Measurements from ENCODE around the gene APBB2.

The APBB2 gene

GRCh38 chr4:40953283-40954087, 260.9 kb downstream of the APBB2 start:
- Histone ChIP-seq H4K20me1 (ENCODE audit: insufficient read depth, low read length) (no peaks in the 10 kb centered on the region), H3K4me2 (ENCODE audit: low read length) (no peak overlapping the region), H3K27ac (ENCODE audit: low read depth, low read length, poor library complexity, severe bottlenecking) (no peak overlapping the region), H3K9ac (ENCODE audit: low read length) (no peak overlapping the region), H3K4me1 (ENCODE audit: insufficient read depth, low read length, severe bottlenecking) (no peaks in the 10 kb centered on the region), H3K4me3 (ENCODE audit: low read depth, low read length, poor library complexity, severe bottlenecking) (no peak overlapping the region), H3K36me3 (ENCODE audit: insufficient read depth, low read length) (no peaks in the 10 kb centered on the region), H3K9me2 (ENCODE audit: low read depth, low read length) (no peaks in the 10 kb centered on the region), H3K9me3 (ENCODE audit: low read length) (no peaks in the 10 kb centered on the region), H2AFZ (ENCODE audit: low read length) (no peak overlapping the region), H3F3A (ENCODE audit: insufficient read depth, low read length) (no peaks in the 10 kb centered on the region), H3K79me2 (ENCODE audit: insufficient read depth, low read length) (no peaks in the 10 kb centered on the region), H3K27me3 (ENCODE audit: insufficient read depth, low read length) (peaks cover 4% of the 10 kb centered on the region; the same call in 1 of the 2 replicates)
- TF ChIP-seq EZH2 (IDR thresholded peaks at IDR 0.05; ENCODE audit: borderline replicate concordance, low read length) (no peak), CTCF (IDR thresholded peaks at IDR 0.05; ENCODE audit: low read length) (no peak)

DNA sequence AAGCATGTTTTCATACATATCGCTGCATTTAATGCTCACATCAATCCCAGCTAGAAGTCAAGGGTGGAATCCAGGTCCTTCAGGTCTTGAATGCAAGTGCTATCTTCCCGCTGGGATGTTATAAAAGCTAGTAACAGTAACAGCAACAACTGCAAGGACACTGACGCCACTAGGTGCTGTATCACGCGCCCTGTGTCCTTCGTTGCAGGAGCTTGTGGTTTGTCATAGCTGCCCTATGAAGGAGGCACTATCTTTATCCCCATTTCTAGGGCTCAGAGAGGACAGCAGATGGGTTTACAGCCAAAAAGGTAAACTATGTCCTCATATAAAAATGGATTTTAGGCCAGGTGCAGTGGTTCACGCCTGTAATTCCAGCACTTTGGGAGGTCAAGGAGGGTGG, 261.7 kb downstream of the APBB2 start:
- Histone ChIP-seq H3K9me3 (ENCODE audit: low read length) (no peaks in the 10 kb centered on the region), H3K4me3 (ENCODE audit: low read depth, low read length, poor library complexity, severe bottlenecking) (no peak overlapping the region), H3K27ac (ENCODE audit: low read depth, low read length, poor library complexity, severe bottlenecking) (no peak overlapping the region), H3K4me1 (ENCODE audit: insufficient read depth, low read length, severe bottlenecking) (no peaks in the 10 kb centered on the region), H3K9me2 (ENCODE audit: low read depth, low read length) (no peaks in the 10 kb centered on the region), H3K36me3 (ENCODE audit: insufficient read depth, low read length) (no peaks in the 10 kb centered on the region), H3K4me2 (ENCODE audit: low read length) (no peak overlapping the region), H3K79me2 (ENCODE audit: insufficient read depth, low read length) (no peaks in the 10 kb centered on the region), H3K27me3 (ENCODE audit: insufficient read depth, low read length) (peaks cover 4% of the 10 kb centered on the region), H4K20me1 (ENCODE audit: insufficient read depth, low read length) (no peaks in the 10 kb centered on the region), H3K9ac (ENCODE audit: low read length) (no peak overlapping the region), H3F3A (ENCODE audit: insufficient read depth, low read length) (no peaks in the 10 kb centered on the region), H2AFZ (ENCODE audit: low read length) (no peak overlapping the region)
- TF ChIP-seq CTCF (IDR thresholded peaks at IDR 0.05; ENCODE audit: low read length) = no peak
- TF ChIP-seq EZH2 (IDR thresholded peaks at IDR 0.05; ENCODE audit: borderline replicate concordance, low read length) = no peak

DNA sequence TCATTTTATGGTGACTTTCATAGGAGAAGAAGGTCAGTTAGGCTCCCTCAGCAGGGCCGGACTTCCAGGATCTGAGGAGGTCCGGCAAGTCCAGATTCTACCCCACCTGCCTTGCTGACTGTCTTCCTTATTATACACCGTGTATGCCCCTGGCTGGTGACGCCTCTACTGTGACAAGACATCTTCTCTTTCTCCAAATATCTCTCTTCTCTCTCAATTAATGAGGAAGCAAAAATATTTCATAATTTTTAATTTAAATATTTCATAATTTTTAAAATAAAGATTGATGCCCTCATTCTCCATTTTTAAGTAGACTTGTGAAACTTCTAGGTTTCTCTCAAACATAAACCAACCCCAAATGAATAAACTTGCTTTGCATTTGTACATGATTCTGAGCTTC, 262.1 kb downstream of the APBB2 start:
- H3K9me2 ChIP-seq (ENCODE audit: low read depth, low read length) = no peaks in the 10 kb centered on the region
- no peak overlapping the region for H3K4me3 ChIP-seq (ENCODE audit: low read depth, low read length, poor library complexity, severe bottlenecking)
- no peaks in the 10 kb centered on the region for H3K4me1 ChIP-seq (ENCODE audit: insufficient read depth, low read length, severe bottlenecking)
- no peak overlapping the region for H2AFZ ChIP-seq (ENCODE audit: low read length)
- H3K27ac ChIP-seq (ENCODE audit: low read depth, low read length, poor library complexity, severe bottlenecking) = no peak overlapping the region
- no peak overlapping the region for H3K9ac ChIP-seq (ENCODE audit: low read length)
- peaks cover 4% of the 10 kb centered on the region for H3K27me3 ChIP-seq (ENCODE audit: insufficient read depth, low read length)
- H3K4me2 ChIP-seq (ENCODE audit: low read length) = no peak overlapping the region
- H3K36me3 ChIP-seq (ENCODE audit: insufficient read depth, low read length) = no peaks in the 10 kb centered on the region
- H4K20me1 ChIP-seq (ENCODE audit: insufficient read depth, low read length) = no peaks in the 10 kb centered on the region
- TF ChIP-seq CTCF (IDR thresholded peaks at IDR 0.05; ENCODE audit: low read length) (no peak), EZH2 (IDR thresholded peaks at IDR 0.05; ENCODE audit: borderline replicate concordance, low read length) (no peak)
- no peaks in the 10 kb centered on the region for H3F3A ChIP-seq (ENCODE audit: insufficient read depth, low read length)
- H3K9me3 ChIP-seq (ENCODE audit: low read length) = no peaks in the 10 kb centered on the region
- H3K79me2 ChIP-seq (ENCODE audit: insufficient read depth, low read length) = no peaks in the 10 kb centered on the region

Data from OCI-LY1 (cell line).